NCI-H128 (cell line): ENCODE data around the gene AIP.
A peak's percentile ranks its signal among the peaks of the same experiment; 100 is the strongest.
"Not testable (repeated sequence)": the region's sequence is repeated elsewhere in the genome, so short reads cannot be mapped to it uniquely, and the experiment has no call there.

ENCODE experiments used
- DNase-seq: peaks from one replicate; lab custom pipeline; 2025; ENCODE audit not compliant: unreplicated experiment; lab: John Stamatoyannopoulos, UW

AIP gene

GRCh38 chr11:67505605-67506396 is 23.0 kb downstream of the AIP start:
- DNase-seq: peak; percentile 75

GRCh38 chr11:67506426-67507051 is 23.7 kb downstream of the AIP start:
- no peak for DNase-seq

GRCh38 chr11:67507242-67507863 is 24.5 kb downstream of the AIP start:
- DNase-seq: peak; percentile 23

- peak; percentile 99 for DNase-seq
These were observed 25.1 kb downstream of the AIP start, which contains the start of gene CDK2AP2 for GRCh38 chr11:67507864-67508485. Gene CDK2AP2, minus strand, starts transcription at chr11:67508162. Its CDS starts 80 bp downstream, at chr11:67508082.

GRCh38 chr11:67508486-67509121 is 25.8 kb downstream of the AIP start:
- peak; percentile 94 for DNase-seq

- DNase-seq: no peak
These were observed 27.2 kb downstream of the AIP start for GRCh38 chr11:67510023-67510345.

GRCh38 chr11:67511558-67511957 is 28.7 kb downstream of the AIP start:
- not testable (repeated sequence) for DNase-seq

GRCh38 chr11:67514116-67514515 is 31.3 kb downstream of the AIP start:
- DNase-seq: no peak

- DNase-seq: no peak
These were observed 34.0 kb downstream of the AIP start for GRCh38 chr11:67516806-67517205.

GRCh38 chr11:67517784-67518552 is 35.1 kb downstream of the AIP start:
- no peak for DNase-seq

GRCh38 chr11:67519726-67520125 is 36.9 kb downstream of the AIP start:
- no peak for DNase-seq

- no peak for DNase-seq
These were observed 38.3 kb downstream of the AIP start for GRCh38 chr11:67520856-67521824.

GRCh38 chr11:67521924-67522323 is 39.1 kb downstream of the AIP start:
- no peak for DNase-seq

GRCh38 chr11:67522338-67522737 is 39.5 kb downstream of the AIP start:
- DNase-seq: no peak

- DNase-seq: no peak
These were observed 40.2 kb downstream of the AIP start, which contains the start of gene CABP2 for GRCh38 chr11:67522844-67523555. Gene CABP2, minus strand, starts transcription at chr11:67523446. Its CDS starts 120 bp downstream, at chr11:67523326.

GRCh38 chr11:67523556-67524479 is 41.0 kb downstream of the AIP start:
- DNase-seq: no peak

GRCh38 chr11:67524480-67524808 is 41.6 kb downstream of the AIP start:
- DNase-seq: no peak
